CD14-positive monocyte (primary cell): ENCODE data around the gene STMN3. TPM values are rescaled to one million over a fixed set of nuclear protein-coding genes. Genes with fewer than 3 reads are reported as not detected.

ENCODE experiments used
- DNase-seq, 3 donors: peaks; one replicate each; pipeline ENCODE4 v3.0.0-alpha.2; 2011 to 2022
- H2AFZ ChIP-seq: 2 replicates; pipeline ENCODE4 v1.6.0; 2012; ENCODE audit warnings: mild to moderate bottlenecking, low read depth, low read length, inconsistent platforms; ENCODE audit not compliant: insufficient read depth, poor library complexity, severe bottlenecking
- H3K27ac ChIP-seq, 2 donors: 1 replicate in 1 of 2; 2 replicates in 1 of 2; pipeline ENCODE4 v1.5.1; 2012 to 2013; ENCODE audit warnings: low read length in 2 of 2, control low read depth in 1 of 2, inconsistent platforms in 1 of 2, low read depth in 1 of 2, mild to moderate bottlenecking in 1 of 2
- H3K27me3 ChIP-seq, 2 donors: one replicate each; pipeline versions ENCODE4 v1.6.0 to v1.6.1; 2011 to 2013; ENCODE audit warnings: low read length in 2 of 2; ENCODE audit not compliant: control insufficient read depth in 2 of 2, insufficient read depth in 2 of 2
- H3K36me3 ChIP-seq, 2 donors: replicated peaks in 1 of 2; 1 replicate in 1 of 2; 2 replicates in 1 of 2; pipeline versions ENCODE4 v1.5.1 to v1.6.1; 2012 to 2013; ENCODE audit warnings: low read length in 2 of 2, control low read depth in 1 of 2, inconsistent platforms in 1 of 2, mild to moderate bottlenecking in 1 of 2; ENCODE audit not compliant: insufficient read depth in 2 of 2, control insufficient read depth in 1 of 2
- H3K4me1 ChIP-seq, 2 donors: 1 replicate in 1 of 2; 2 replicates in 1 of 2; pipeline versions ENCODE4 v1.5.1 to v1.6.1; 2012 to 2013; ENCODE audit warnings: low read length in 2 of 2, control low read depth in 1 of 2, inconsistent platforms in 1 of 2, mild to moderate bottlenecking in 1 of 2, moderate library complexity in 1 of 2; ENCODE audit not compliant: insufficient read depth in 2 of 2, control insufficient read depth in 1 of 2
- H3K4me2 ChIP-seq: replicated peaks from 2 replicates; pipeline ENCODE3; 2012; ENCODE audit warnings: low read length, moderate library complexity, mild to moderate bottlenecking; ENCODE audit not compliant: poor library complexity, severe bottlenecking; ENCODE audit errors: extremely low read depth
- H3K4me3 ChIP-seq, 3 experiments: fragments of 200-600 bp in 1 of 3; sonication (generic) in 1 of 3; replicated peaks in 1 of 3; 1 replicate in 2 of 3; 2 replicates in 1 of 3; pipeline ENCODE4 v1.5.1; 2011 to 2013; ENCODE audit warnings: low read length in 3 of 3, mild to moderate bottlenecking in 3 of 3, control low read depth in 2 of 3, low read depth in 2 of 3, inconsistent platforms in 1 of 3, moderate library complexity in 1 of 3
- H3K79me2 ChIP-seq: 2 replicates; pipeline ENCODE4 v1.6.0; 2012; ENCODE audit warnings: mild to moderate bottlenecking, control low read depth, inconsistent platforms, low read length, moderate library complexity; ENCODE audit not compliant: insufficient read depth
- H3K9ac ChIP-seq: 2 replicates; pipeline ENCODE4 v1.6.0; 2017; ENCODE audit warnings: low read length, mild to moderate bottlenecking; ENCODE audit not compliant: insufficient read depth, poor library complexity, severe bottlenecking
- H3K9me3 ChIP-seq, 2 donors: replicated peaks in 1 of 2; 1 replicate in 1 of 2; 2 replicates in 1 of 2; pipeline versions ENCODE4 v1.5.1 to v1.6.1; 2012 to 2013; ENCODE audit warnings: low read length in 2 of 2, control low read depth in 1 of 2; ENCODE audit not compliant: control insufficient read depth in 1 of 2, insufficient read depth in 1 of 2
- H4K20me1 ChIP-seq: 2 replicates; pipeline ENCODE4 v1.6.0; 2012; ENCODE audit warnings: mild to moderate bottlenecking, low read length, control low read depth, moderate library complexity; ENCODE audit not compliant: insufficient read depth
- H3K27ac Mint-ChIP-seq, 7 donors: one replicate each; pipeline ENCODE4 v1.8.0; 2020; ENCODE audit warnings: mild to moderate bottlenecking in 7 of 7, mixed read lengths in 7 of 7, moderate library complexity in 6 of 7, inconsistent platforms in 2 of 7
- H3K27me3 Mint-ChIP-seq, 3 donors: one replicate each; pipeline ENCODE4 v1.8.0; 2021 to 2022; ENCODE audit warnings: low read depth in 3 of 3, mild to moderate bottlenecking in 3 of 3, mixed read lengths in 3 of 3, moderate library complexity in 3 of 3, inconsistent platforms in 1 of 3
- H3K36me3 Mint-ChIP-seq, 2 donors: one replicate each; pipeline ENCODE4 v1.8.0; 2020; ENCODE audit warnings: mixed read lengths in 2 of 2, inconsistent platforms in 1 of 2, mild to moderate bottlenecking in 1 of 2
- H3K4me1 Mint-ChIP-seq: one replicate; pipeline ENCODE4 v1.8.0; 2020; ENCODE audit warnings: mild to moderate bottlenecking, mixed read lengths
- H3K4me3 Mint-ChIP-seq, 2 donors: one replicate each; pipeline ENCODE4 v1.8.0; 2020; ENCODE audit warnings: mild to moderate bottlenecking in 2 of 2, mixed read lengths in 2 of 2, moderate library complexity in 1 of 2
- H3K9me3 Mint-ChIP-seq, 7 donors: one replicate each; pipeline ENCODE4 v1.8.0; 2020 to 2022; ENCODE audit warnings: mixed read lengths in 7 of 7, mild to moderate bottlenecking in 6 of 7, moderate library complexity in 6 of 7, inconsistent platforms in 2 of 7
- WGBS: methylation state at CpG from one replicate; pipeline ENCODE4 v1.1.5; 2013; ENCODE audit warnings: missing lambda C conversion rate; ENCODE audit not compliant: insufficient coverage; 5-methylcytosine and 5-hydroxymethylcytosine counted together
- intact Hi-C, 2 donors: fragments of 100-400 bp; cut with micrococcal nuclease; formaldehyde crosslinking; loops; one replicate each; pipeline versions ENCODE4 v1.15.0 to v1.15.1; 2023
- polyA plus RNA-seq, 3 donors: library from polyadenylated mRNA; depleted of rRNA in 1 of 3; unstranded in 2 of 3; stranded (reverse) in 1 of 3; fragments of 300-500 nt in 2 of 3; fragments of >200 nt in 1 of 3; fragmentation: Illumina TruSeq in 2 of 3; gene quantifications; 1 replicate in 2 of 3; 2 replicates in 1 of 3; pipeline ENCODE4 v1.2.3, GENCODE V29; 2012 to 2021
- TF ChIP-seq, protein P1 (sequence below): fragments of 200-600 bp; IDR thresholded peaks from one replicate; pipeline ENCODE4 v1.8.0; 2022; ENCODE audit warnings: antibody characterized with exemption, mild to moderate bottlenecking

STMN3 gene
- polyA plus RNA-seq, 3 donors, result 0.10 to 8.1 (median 0.15) TPM

- peaks cover 0 to 2% (median 0%) of the 10 kb centered on the region in 7 donors for H3K9me3 Mint-ChIP-seq
- no peaks in the 10 kb centered on the region for H4K20me1 ChIP-seq
- intact Hi-C loops, result loop anchor here in 1 of 2 donors (2.0 kb wide), 1 partner anchor 20 kb away; the partner anchor contains the start of gene ARFRP1
- peaks cover 11 to 13% of the 10 kb centered on the region in 2 donors for H3K36me3 Mint-ChIP-seq
- peak overlapping the region; percentile 71 for H2AFZ ChIP-seq
- H3K9ac ChIP-seq, result peak overlapping the region; percentile 81
- no peaks in the 10 kb centered on the region for H3K79me2 ChIP-seq
- no peaks in the 10 kb centered on the region for H3K27me3 ChIP-seq
- peaks cover 35% of the 10 kb centered on the region for H3K4me1 Mint-ChIP-seq
- peak overlapping the region; percentile 92 to 96 (median 95) for H3K27ac Mint-ChIP-seq
- peak overlapping the region; percentile 72 for H3K4me2 ChIP-seq
- H3K36me3 ChIP-seq, result peaks cover 5 to 8% of the 10 kb centered on the region in 2 donors
- peak overlapping the region in 2 of 3 experiments; percentile 4 to 62 for H3K4me3 ChIP-seq
- peaks cover 31 to 44% of the 10 kb centered on the region in 2 donors for H3K4me1 ChIP-seq
- TF ChIP-seq, protein P1, sequence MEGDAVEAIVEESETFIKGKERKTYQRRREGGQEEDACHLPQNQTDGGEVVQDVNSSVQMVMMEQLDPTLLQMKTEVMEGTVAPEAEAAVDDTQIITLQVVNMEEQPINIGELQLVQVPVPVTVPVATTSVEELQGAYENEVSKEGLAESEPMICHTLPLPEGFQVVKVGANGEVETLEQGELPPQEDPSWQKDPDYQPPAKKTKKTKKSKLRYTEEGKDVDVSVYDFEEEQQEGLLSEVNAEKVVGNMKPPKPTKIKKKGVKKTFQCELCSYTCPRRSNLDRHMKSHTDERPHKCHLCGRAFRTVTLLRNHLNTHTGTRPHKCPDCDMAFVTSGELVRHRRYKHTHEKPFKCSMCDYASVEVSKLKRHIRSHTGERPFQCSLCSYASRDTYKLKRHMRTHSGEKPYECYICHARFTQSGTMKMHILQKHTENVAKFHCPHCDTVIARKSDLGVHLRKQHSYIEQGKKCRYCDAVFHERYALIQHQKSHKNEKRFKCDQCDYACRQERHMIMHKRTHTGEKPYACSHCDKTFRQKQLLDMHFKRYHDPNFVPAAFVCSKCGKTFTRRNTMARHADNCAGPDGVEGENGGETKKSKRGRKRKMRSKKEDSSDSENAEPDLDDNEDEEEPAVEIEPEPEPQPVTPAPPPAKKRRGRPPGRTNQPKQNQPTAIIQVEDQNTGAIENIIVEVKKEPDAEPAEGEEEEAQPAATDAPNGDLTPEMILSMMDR, result no peak
- peak; percentile 87 to 98 (median 95) for DNase-seq
- peak overlapping the region; percentile 64 to 73 for H3K4me3 Mint-ChIP-seq
- WGBS, result 18% methylated on average over 37 of the region's 45 CpGs
- no peaks in the 10 kb centered on the region for H3K9me3 ChIP-seq
- peaks cover 0 to 3% (median 0%) of the 10 kb centered on the region in 3 donors for H3K27me3 Mint-ChIP-seq
- H3K27ac ChIP-seq, result peak overlapping the region; percentile 94 to 96
Observed at GRCh38 chr20:63686492-63687321, 33.5 kb upstream of the STMN3 start.

GRCh38 chr20:63686094-63686491 lies 32.9 kb upstream of the STMN3 start:
- Histone ChIP-seq H3K9me3 (no peaks in the 10 kb centered on the region), H3K27me3 (no peaks in the 10 kb centered on the region), H3K79me2 (no peaks in the 10 kb centered on the region), H3K4me3 (peak overlapping the region in 1 of 3 experiments; percentile 62), H2AFZ (peak overlapping the region; percentile 71), H3K4me2 (peak overlapping the region; percentile 72), H4K20me1 (no peaks in the 10 kb centered on the region), H3K36me3 (peaks cover 5 to 8% of the 10 kb centered on the region in 2 donors), H3K27ac (peak overlapping the region; percentile 94 to 96), H3K9ac (peak overlapping the region; percentile 81), H3K4me1 (peaks cover 31 to 44% of the 10 kb centered on the region in 2 donors)
- TF ChIP-seq, protein P1, result no peak
- Mint-ChIP-seq H3K27ac (peak overlapping the region; percentile 92 to 96 (median 95)), H3K4me3 (peak overlapping the region; percentile 64 to 73), H3K4me1 (peaks cover 35% of the 10 kb centered on the region), H3K27me3 (peaks cover 0 to 3% (median 0%) of the 10 kb centered on the region in 3 donors), H3K36me3 (peaks cover 7 to 8% of the 10 kb centered on the region in 2 donors), H3K9me3 (peaks cover 0 to 2% (median 0%) of the 10 kb centered on the region in 7 donors)
- no peak for DNase-seq
- WGBS, result 74% methylated on average over 21 of the region's 24 CpGs
- intact Hi-C loops, result loop anchor here in 1 of 2 donors (2.0 kb wide), 1 partner anchor 21 kb away; the partner anchor contains the start of gene ARFRP1
